Right lung (tissue), 5 donors: ENCODE measurements around the gene SMAD5. TPM values are rescaled to one million over a fixed set of nuclear protein-coding genes. Genes with fewer than 3 reads are reported as not detected.

Experiments used
- DNase-seq, 2 donors: peaks; one replicate each; pipeline ENCODE4 v3.0.0-alpha.2; 2013
- polyA plus RNA-seq, 5 donors: library from polyadenylated mRNA; unstranded; fragments of 120-200 nt; gene quantifications; one replicate each; pipeline versions ENCODE4 v1.2.1 to v1.2.3, GENCODE V29; 2013; ENCODE audit warnings: inconsistent platforms in 1 of 5, low replicate concordance in 1 of 5; ENCODE audit not compliant: insufficient read length in 5 of 5, insufficient read depth in 1 of 5

SMAD5 gene
- polyA plus RNA-seq, 5 donors, result 50.9 to 84.8 (median 73.4) TPM

DNA sequence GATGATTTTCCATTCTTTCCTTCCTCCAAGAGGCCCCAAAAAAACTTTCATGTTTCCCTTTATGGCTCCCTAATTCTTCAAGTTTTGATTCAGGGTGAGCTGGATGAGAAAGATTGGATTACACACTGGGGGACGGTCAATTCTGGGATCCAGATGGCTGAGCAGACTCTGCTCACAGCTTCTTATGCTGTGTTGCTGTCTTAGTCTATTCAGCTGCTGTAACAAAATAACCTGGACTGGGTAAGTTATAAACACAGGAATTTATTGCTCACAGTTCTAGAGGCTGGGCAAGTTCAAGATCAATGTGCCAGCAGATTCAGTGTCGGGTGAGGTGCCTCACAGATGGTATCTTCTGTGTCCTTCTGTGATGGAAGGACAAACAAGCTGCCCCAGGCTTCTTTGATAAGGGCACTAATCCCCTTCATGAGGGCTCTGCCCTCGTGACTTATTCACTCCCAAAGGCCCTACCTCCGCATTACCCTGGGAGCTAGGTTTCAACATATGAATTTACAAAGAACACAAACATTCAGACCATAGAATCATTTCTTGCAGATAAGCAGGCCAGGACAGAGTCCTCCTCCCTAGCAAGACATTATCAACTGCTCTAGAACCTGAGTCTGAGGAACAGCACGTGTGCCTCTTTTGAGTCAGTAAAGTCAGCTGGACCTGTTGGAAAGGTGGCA lies 23.1 kb upstream of the SMAD5 start:
- DNase-seq, result no peak

GRCh38 chr5:136113606-136114005 lies 19.0 kb upstream of the SMAD5 start:
- no peak for DNase-seq

- no peak for DNase-seq
Observed at GRCh38 chr5:136114414-136115125, 18.1 kb upstream of the SMAD5 start.

DNA sequence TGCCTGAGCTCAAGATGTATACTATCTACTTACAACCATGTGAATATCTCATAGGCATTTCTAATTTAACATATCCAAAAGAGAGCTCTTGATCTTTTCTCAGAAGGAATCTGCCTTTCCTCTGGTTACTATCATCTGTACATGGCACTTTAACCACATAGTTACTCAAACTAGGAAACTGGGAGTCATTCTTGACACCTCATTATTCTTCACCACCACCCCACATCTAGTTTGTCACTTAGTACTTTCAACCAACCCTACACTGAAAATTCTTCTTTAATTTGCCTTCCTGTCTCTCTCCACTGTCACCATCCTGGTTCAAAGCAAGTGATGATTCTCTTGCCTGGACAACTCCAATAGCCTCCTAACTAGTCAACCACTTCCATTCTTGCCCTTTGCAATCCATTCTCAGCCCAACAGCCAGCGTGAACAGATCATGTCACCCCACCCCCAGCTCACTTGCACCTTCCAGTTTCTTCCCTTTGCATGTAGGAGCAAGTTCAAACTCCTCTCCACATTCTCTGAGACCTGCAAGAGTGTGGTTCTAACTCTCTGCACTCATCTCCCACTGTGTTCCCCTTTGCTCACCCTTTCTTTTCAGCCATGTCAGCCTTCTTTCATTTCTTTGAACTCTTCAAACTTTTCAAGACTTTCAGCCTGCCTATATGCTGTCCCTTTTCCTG lies 17.3 kb upstream of the SMAD5 start:
- DNase-seq, result no peak

- DNase-seq, result no peak
Observed at GRCh38 chr5:136120529-136120928, 12.1 kb upstream of the SMAD5 start.

DNA sequence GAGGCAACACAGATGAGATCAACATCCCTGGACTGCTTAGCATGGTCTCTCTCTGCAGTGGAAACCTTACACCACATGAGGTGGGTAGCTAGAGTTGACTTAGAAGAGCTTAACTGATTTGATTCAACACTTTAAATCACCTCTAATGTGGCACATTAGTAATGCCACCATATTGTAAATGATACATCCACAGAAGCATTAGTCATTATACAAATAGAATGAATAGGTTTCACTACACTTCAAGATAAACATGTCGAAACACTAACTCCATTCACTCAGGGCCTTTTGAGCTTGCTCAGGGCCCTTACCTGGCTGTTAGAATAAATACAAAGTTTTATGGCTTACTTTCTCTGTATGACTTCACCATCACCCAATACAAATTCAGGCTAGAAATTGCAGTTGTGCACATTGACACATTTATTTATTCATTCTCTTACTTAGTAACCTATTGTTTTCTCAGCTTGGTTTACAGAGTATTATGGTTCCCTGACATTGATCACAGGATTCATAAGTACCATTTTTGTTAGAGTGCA lies 9.3 kb upstream of the SMAD5 start:
- DNase-seq, result peak; percentile 21 to 29

DNA sequence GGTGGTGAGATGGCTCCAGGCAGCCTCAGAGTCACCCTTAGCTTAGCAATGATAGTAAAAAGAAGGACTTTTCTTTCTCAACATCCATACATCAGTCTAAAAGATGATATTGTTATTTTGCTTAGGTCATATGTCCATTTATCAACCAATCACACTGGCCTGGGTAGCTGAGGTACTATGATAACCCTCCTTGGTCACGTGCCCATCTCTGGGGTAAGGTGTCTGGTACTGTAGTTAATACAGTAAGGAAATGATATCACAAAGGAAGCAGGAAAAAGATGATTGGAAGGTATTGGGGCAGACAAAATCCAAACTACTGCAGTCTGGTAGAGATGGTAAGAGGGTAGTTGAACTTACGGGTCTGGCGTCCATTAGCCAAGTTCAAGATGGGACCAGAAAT lies 5.1 kb upstream of the SMAD5 start:
- DNase-seq, result no peak

GRCh38 chr5:136128481-136128880 lies 4.2 kb upstream of the SMAD5 start:
- no peak for DNase-seq

- DNase-seq, result no peak
Observed at GRCh38 chr5:136129445-136129844, 3.2 kb upstream of the SMAD5 start.

- no peak for DNase-seq
Observed at GRCh38 chr5:136130581-136130980, 2.1 kb upstream of the SMAD5 start.

DNA sequence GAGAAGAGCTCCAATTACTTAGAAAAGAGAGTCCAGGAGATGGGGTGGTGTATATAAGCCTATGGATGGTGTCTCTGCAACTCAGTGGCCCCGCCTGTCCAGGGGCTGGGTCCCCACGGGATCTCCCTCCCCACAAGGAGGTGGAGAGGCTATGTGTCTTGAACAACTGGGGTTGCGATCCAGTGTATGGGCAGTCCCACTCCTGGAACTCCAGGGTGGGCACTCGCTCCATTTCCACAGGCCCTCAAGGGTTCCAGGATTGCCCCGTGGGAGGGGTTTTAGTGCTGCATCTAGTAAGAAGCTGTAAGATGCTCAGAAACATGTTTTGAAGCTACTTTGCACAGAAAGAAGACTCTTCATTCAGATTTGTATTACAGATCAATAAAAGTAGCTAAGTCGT lies 558 bp upstream of the SMAD5 start:
- no peak for DNase-seq

GRCh38 chr5:136133222-136133921 lies 727 bp downstream of the SMAD5 start:
- peak; percentile 55 to 63 for DNase-seq

DNA sequence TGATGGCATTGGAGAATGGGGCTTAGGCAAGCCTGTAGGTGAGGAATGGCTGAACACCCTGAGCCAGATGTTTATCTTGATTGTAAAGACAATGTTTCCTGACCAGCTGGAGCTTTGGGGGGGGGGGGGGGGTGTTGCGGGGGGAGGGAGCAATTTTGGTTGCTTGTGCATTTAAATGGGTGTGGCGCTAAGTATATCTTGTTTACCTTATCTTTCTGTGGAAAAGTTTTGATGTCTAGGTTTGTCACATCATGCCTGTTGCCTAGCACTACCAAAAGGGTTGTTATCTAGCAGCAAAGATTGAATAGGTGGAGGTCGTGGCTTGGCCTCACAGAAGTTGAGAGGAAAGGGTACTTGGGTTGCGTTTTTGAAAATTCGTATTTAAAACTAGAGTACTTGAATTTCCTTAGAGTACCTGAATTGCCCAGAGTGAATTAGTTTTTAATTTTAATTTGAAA lies 1.3 kb downstream of the SMAD5 start:
- DNase-seq, result no peak

GRCh38 chr5:136134653-136135052 lies 2.0 kb downstream of the SMAD5 start:
- no peak for DNase-seq

GRCh38 chr5:136135536-136135935 lies 2.9 kb downstream of the SMAD5 start:
- no peak for DNase-seq

DNA sequence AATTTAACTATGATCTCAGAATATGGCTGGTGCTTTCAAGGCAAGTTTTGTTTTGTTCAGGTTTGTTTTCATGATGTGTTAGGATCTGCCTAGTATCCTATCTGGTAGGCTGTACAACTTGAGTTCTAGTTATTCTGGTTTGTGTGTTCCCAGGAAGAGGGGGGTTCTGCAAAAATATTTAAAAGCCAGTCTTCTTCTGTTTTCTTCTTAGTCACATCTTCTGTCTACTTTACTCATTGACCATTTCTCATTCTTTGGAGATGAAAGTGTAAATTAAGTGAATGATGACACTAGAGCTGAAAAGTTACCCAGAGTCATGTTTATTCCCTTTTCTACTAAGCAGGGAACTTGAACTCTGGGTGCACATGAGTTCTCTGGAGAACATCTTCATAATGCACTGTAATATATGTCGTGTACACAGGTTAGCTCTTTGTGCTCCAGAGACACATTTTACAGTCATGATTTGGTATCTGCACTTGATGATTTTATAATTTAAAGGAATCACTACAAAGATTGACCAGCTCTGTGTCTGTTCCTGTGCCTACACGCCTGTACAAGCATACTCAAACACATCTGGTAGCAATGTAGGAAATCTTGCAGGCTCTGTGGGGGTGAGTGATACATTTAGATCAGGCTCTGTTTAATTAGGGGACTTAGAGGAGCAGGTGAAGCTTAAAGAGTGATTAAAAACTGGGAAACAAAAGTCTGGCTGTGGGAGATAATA lies 5.0 kb downstream of the SMAD5 start:
- DNase-seq, result no peak

DNA sequence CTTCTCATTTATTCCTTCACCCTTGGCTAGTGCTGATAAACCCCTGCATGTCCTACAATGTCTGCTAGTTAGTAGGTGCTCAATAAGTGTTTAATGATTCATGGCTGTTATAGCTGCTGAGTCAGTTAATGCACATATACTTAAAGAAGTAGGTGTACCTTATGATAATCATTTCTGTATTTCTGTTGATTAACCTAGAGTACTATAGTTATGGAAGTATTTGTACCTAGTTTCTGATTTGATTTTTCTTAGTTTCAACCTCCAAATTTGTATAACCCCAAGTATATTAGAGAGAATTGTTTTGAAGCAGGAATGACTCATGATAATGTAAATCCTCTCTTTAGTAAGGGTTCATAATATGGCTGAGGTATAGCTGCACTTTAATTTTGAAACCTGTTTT lies 8.9 kb downstream of the SMAD5 start:
- no peak for DNase-seq

GRCh38 chr5:136143312-136143711 lies 10.7 kb downstream of the SMAD5 start:
- no peak for DNase-seq

- no peak for DNase-seq
Observed at GRCh38 chr5:136143763-136144162, 11.1 kb downstream of the SMAD5 start.

- DNase-seq, result no peak
Observed at GRCh38 chr5:136145030-136145429, 12.4 kb downstream of the SMAD5 start.

DNA sequence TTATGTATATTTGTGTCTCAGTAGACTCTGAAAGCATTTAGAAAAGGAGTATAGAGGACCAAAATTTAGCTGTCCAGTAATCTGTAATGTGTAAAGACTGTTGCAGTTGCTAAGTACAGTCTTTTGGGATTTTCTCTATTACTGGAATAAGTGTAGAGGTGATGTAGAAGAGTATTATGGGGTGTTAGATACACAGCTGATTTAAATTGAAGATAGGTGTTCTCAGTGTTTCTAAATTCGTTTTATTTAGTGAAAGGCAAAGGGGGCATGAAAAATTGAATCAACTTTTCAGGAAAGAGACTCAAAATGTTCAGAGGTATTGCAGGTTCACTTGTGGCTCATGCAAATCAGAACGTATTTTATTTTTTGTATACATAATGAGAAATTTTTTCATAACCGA lies 13.6 kb downstream of the SMAD5 start:
- no peak for DNase-seq
